PC-9 (cell line): ENCODE results near the gene LRP1B.

Experiments
- EZH2 ChIP-seq: fragments of 200-600 bp; sonication (generic); IDR thresholded peaks from 2 replicates; pipeline ENCODE4 v1.8.0; 2017; ENCODE audit warnings: antibody characterized with exemption, low read depth
- TF ChIP-seq, protein P1 (sequence below): fragments of 200-600 bp; sonication (generic); conservative IDR thresholded peaks from 2 replicates; pipeline ENCODE4 v1.6.1; 2017; ENCODE audit warnings: mixed run types, antibody characterized with exemption, mild to moderate bottlenecking, moderate library complexity

GRCh38 chr2:141199711-141200110, 931.1 kb downstream of the LRP1B start:
- TF ChIP-seq, protein P1, sequence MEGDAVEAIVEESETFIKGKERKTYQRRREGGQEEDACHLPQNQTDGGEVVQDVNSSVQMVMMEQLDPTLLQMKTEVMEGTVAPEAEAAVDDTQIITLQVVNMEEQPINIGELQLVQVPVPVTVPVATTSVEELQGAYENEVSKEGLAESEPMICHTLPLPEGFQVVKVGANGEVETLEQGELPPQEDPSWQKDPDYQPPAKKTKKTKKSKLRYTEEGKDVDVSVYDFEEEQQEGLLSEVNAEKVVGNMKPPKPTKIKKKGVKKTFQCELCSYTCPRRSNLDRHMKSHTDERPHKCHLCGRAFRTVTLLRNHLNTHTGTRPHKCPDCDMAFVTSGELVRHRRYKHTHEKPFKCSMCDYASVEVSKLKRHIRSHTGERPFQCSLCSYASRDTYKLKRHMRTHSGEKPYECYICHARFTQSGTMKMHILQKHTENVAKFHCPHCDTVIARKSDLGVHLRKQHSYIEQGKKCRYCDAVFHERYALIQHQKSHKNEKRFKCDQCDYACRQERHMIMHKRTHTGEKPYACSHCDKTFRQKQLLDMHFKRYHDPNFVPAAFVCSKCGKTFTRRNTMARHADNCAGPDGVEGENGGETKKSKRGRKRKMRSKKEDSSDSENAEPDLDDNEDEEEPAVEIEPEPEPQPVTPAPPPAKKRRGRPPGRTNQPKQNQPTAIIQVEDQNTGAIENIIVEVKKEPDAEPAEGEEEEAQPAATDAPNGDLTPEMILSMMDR = no peak
- no peak for TF ChIP-seq EZH2
